Posterior cingulate gyrus (tissue), 11 donors: ENCODE results near the gene DMPK.

Experiments used
- DNase-seq, 10 donors: peaks; one replicate each; pipeline versions ENCODE4 v3.0.0 to v3.0.0-alpha.2; 2020 to 2021; ENCODE audit warnings: mixed read lengths in 3 of 10
- intact Hi-C: fragments of 100-400 bp; cut with DNase I; formaldehyde crosslinking; loops from one replicate; pipeline ENCODE4 v1.15.1; 2023

DMPK gene, protein sequence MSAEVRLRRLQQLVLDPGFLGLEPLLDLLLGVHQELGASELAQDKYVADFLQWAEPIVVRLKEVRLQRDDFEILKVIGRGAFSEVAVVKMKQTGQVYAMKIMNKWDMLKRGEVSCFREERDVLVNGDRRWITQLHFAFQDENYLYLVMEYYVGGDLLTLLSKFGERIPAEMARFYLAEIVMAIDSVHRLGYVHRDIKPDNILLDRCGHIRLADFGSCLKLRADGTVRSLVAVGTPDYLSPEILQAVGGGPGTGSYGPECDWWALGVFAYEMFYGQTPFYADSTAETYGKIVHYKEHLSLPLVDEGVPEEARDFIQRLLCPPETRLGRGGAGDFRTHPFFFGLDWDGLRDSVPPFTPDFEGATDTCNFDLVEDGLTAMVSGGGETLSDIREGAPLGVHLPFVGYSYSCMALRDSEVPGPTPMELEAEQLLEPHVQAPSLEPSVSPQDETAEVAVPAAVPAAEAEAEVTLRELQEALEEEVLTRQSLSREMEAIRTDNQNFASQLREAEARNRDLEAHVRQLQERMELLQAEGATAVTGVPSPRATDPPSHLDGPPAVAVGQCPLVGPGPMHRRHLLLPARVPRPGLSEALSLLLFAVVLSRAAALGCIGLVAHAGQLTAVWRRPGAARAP

GRCh38 chr19:45782162-45782691, at the start of gene DMPK:
TSS of gene DMPK (minus strand) at chr19:45782490. CDS start at chr19:45782352, 138 bp downstream.
- no peak for DNase-seq
- intact Hi-C loops: no loop called here

- intact Hi-C loops: no loop called here
- peak in 2 of 10 donors; percentile 64 to 81 for DNase-seq
Observed at GRCh38 chr19:45828945-45829344, 46.7 kb upstream of the DMPK start.

- DNase-seq: no peak
- intact Hi-C loops: no loop called here
Observed at GRCh38 chr19:45828523-45828922, 46.2 kb upstream of the DMPK start.

GRCh38 chr19:45827459-45828093, 45.3 kb upstream of the DMPK start:
- intact Hi-C loops: no loop called here
- DNase-seq: peak in 2 of 10 donors; percentile 81 to 84

DNA sequence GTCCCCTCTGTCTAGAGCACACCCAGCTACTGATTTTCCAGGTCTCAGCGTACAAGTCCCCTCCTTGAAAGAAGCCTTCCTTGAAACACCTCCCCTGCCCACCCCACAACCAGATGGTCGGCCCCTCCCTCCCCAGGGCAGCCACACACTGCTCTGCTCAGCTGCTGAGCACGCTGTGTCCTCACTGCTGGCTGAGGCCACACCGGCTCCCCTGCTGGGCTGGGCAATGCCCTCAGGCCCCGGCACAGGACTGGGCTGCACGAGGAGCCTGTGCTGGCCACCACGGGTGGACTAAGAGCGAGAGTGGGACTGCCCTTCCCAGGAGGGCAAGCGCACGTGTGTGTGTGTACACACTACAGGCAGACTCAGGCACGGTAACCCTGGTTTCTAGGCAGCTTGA, 44.6 kb upstream of the DMPK start:
- intact Hi-C loops: no loop called here
- DNase-seq: peak in 2 of 10 donors; percentile 81 to 87

GRCh38 chr19:45825917-45826893, 43.9 kb upstream of the DMPK start:
- peak in 2 of 10 donors; percentile 59 to 62 for DNase-seq
- intact Hi-C loops: no loop called here

DNA sequence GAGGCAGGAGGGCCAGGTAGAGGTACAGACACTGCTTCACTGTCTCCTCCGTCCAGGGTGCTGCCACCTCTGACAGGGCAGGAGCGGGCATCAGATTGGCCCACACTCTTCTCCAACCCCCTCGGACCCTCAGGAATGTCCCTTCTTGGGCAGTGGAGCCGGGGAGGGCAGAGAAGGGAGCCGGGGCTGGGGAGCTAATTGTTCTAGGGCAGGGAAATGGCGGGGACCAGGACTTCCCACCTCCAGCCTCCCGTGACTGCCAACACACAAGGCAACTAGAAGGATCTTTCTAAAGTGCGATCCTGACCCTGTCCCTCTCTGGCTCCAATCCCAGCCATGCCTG, 42.9 kb upstream of the DMPK start:
- DNase-seq: peak in 1 of 10 donors; percentile 75
- intact Hi-C loops: no loop called here

DNA sequence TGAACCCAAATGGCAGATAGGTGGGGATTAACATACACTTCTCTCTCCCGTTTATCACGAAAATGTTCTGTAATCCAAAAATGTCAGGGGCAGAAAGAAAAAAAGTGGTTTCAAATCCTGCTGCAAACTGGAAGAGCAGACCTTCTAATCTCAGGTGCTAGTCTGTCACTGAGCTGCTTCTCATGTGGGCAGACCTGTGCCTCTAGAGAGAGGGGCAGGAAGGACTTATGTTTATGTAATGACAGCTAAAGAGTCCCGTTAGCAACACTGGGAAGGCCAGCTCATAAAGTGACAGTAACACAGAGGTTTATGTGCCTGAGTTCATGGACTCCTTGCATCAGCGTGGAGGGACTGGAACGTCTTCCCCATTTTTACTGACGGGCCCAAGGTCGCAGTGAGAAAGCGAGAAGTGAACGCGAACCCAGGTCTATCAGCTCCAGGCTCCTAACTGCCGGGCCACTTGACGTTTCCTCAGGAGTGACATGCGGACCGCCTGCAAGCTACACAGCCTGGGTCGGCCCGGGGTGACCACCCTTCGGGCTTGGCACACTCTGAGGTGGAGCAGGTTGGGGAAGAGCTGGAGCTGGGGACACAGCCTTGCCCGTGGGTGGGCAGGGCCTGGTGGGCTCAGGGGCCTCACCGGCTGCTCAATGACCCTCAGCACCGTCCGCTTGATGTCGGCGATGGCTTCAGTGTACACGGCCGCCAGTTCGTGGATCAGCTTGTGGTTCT, 42.4 kb upstream of the DMPK start:
- intact Hi-C loops: no loop called here
- DNase-seq: peak in 2 of 10 donors; percentile 49 to 78

- DNase-seq: peak in 7 of 10 donors; percentile 42 to 94 (median 64)
- intact Hi-C loops: no loop called here
Observed at GRCh38 chr19:45824041-45824471, 41.8 kb upstream of the DMPK start.

DNA sequence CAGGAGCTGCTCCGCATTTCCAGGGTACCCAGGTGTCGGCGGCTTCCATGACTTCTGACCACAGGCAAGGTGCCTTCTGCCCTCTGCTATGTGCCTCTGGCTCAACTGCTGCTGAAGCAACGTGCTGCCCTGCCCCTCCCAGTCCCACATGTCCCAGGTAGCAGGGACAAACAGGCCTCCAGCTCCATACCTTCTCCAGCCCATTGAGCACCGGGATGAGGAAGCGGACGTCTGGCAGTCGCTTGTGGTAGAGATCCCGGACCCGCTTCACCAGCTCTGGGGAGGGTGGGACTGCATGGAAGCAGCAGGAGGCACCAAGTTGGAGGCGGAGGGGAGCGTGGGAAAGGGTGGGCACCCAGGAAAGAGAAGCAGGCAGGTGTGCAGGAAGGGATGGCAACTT, 40.9 kb upstream of the DMPK start:
- no peak for DNase-seq
- intact Hi-C loops: no loop called here

- intact Hi-C loops: no loop called here
- peak in 1 of 10 donors; percentile 46 for DNase-seq
Observed at GRCh38 chr19:45822716-45823115, 40.4 kb upstream of the DMPK start.

- DNase-seq: no peak
- intact Hi-C loops: no loop called here
Observed at GRCh38 chr19:45821570-45821969, 39.3 kb upstream of the DMPK start.

DNA sequence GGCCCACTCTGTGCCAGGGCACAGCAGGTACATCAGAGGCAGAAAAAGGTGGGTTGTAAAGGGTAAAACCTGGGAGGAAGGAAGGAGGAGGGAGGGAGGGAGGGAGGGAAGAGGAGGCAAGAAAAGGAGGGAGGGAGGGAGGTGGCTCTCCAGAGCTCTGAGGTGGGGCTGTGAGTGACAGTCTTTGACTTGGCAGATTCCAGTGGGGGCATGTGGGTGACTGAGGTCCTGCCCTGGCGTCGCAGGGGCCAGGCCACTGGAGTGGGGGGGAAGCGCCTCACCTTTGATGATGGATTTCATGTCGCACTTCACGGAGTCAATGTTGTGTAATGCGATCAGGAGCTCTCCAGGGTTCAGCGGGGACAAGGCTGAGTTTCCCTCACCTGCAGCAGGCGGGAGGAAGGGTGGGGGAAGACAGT, 38.8 kb upstream of the DMPK start:
- intact Hi-C loops: no loop called here
- no peak for DNase-seq

DNA sequence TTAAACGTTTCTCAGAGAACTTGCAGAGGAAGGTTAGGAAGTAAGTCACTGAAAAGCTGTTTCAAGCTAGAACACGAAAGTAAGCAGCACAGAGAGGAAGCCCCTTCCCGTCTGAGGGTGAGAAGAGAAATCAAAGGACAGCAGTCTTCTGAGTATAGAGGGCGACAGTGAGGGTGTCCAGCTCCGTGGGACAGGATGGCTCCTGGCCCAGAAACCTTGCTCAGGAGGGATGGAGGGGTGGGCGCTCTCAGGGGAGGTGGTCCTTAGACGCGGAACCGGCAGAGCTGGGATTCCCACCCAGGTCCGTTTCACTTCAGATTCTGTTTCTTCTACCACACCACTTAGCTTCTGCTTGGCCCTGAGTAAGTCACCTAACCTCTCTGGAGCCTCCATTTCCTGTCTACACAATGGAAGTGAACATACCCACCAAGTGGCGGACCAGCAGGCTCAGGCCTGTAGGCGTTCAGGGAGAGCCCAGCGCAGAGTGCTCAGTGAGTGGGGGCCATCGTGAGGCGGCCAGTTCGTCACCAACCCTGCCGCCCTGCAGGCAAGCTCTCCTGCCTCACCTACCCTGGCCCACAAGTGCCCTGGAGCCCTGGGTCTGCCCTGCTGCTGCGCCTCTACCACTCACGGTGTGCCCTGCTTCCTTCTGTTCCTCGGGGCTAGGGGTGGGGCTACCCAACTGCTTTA, 38.3 kb upstream of the DMPK start:
- no peak for DNase-seq
- intact Hi-C loops: no loop called here

GRCh38 chr19:45819769-45820168, 37.5 kb upstream of the DMPK start:
- DNase-seq: no peak
- intact Hi-C loops: no loop called here

DNA sequence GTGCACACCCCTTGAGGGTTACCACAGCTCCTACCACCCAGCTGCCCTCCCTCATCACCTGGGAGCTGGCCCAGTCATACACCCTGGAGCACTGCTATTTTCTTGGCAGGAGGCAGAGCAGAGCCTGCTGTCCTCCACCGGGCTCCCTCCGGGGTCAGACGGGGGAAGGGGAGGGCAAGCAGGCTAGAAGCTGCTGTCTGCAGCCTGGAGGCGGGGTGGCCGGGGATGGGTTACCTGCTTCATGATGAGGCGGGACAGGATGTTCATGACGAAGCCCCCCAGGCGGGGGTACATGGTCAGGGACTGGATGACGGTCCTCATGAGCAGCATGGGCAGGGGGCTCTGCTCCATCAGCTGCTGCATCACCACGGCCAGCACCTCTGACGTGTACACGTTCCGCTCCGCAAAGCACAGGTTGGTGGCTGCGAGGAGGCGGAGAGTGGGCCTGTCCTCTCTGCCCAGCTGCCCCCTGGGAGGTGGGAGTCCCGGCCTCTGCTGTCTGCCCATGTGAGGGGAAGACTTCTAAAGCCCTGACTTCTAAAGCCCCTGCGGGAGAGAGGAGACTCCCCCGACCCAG, 35.5 kb upstream of the DMPK start:
- intact Hi-C loops: no loop called here
- DNase-seq: no peak

GRCh38 chr19:45817010-45817724, 34.9 kb upstream of the DMPK start:
- intact Hi-C loops: no loop called here
- peak; percentile 67 to 97 (median 85) for DNase-seq
